C4-2B (cell line): Measurements from ENCODE around the gene DZIP1L.

Source experiments
- CTCF ChIP-seq: fragments of 450-650 bp; conservative IDR thresholded peaks from 2 replicates; pipeline ENCODE4 v1.5.1; 2017; ENCODE audit warnings: mild to moderate bottlenecking
- ZFX ChIP-seq: fragments of 450-650 bp; IDR thresholded peaks from 2 replicates; pipeline ENCODE4 v1.6.1; 2017

GRCh38 chr3:138047596-138048158, 67.7 kb downstream of the DZIP1L start:
- TF ChIP-seq CTCF: no peak
- no peak for TF ChIP-seq ZFX
